GM21529 (cell line): ENCODE measurements around the gene CREB3L4.

Experiments
- ATAC-seq: cut with Tn5 transposase; IDR thresholded peaks from one replicate; pipeline ENCODE4 v1.9.1; 2021; ENCODE audit not compliant: unreplicated experiment

Gene CREB3L4

GRCh38 chr1:153936011-153936802, 31.5 kb upstream of the CREB3L4 start:
- ATAC-seq, result no peak

- no peak for ATAC-seq
These were observed 30.4 kb upstream of the CREB3L4 start for GRCh38 chr1:153937331-153937730.

- ATAC-seq, result no peak
These were observed 28.7 kb upstream of the CREB3L4 start for GRCh38 chr1:153938996-153939395.

- no peak for ATAC-seq
These were observed 28.2 kb upstream of the CREB3L4 start for GRCh38 chr1:153939476-153939875.

- no peak for ATAC-seq
These were observed 26.9 kb upstream of the CREB3L4 start for GRCh38 chr1:153940756-153941155.

GRCh38 chr1:153941826-153942725, 25.6 kb upstream of the CREB3L4 start:
- ATAC-seq, result no peak

GRCh38 chr1:153942766-153943549, 24.7 kb upstream of the CREB3L4 start:
- ATAC-seq, result no peak

GRCh38 chr1:153944005-153944826, 23.5 kb upstream of the CREB3L4 start:
- ATAC-seq, result no peak

- ATAC-seq, result no peak
These were observed 22.9 kb upstream of the CREB3L4 start for GRCh38 chr1:153944827-153945117.

- no peak for ATAC-seq
These were observed 22.4 kb upstream of the CREB3L4 start for GRCh38 chr1:153945131-153945794.

GRCh38 chr1:153945795-153946621, 21.7 kb upstream of the CREB3L4 start:
- ATAC-seq, result peak; percentile 62

- ATAC-seq, result peak; percentile 66
These were observed 21.0 kb upstream of the CREB3L4 start, which contains the start of gene DENND4B for GRCh38 chr1:153946622-153947241. Gene DENND4B (minus strand): TSS chr1:153946718. CDS start chr1:153944374, 2,344 bp downstream.

- ATAC-seq, result no peak
These were observed 16.5 kb upstream of the CREB3L4 start for GRCh38 chr1:153951183-153951582.

- no peak for ATAC-seq
These were observed 15.9 kb upstream of the CREB3L4 start for GRCh38 chr1:153951801-153952200.

- no peak for ATAC-seq
These were observed 13.8 kb upstream of the CREB3L4 start for GRCh38 chr1:153953859-153954365.

- no peak for ATAC-seq
These were observed 12.9 kb upstream of the CREB3L4 start for GRCh38 chr1:153954826-153955225.

- ATAC-seq, result no peak
These were observed 10.5 kb upstream of the CREB3L4 start for GRCh38 chr1:153956997-153957715.

GRCh38 chr1:153957744-153958110, 10.0 kb upstream of the CREB3L4 start:
- no peak for ATAC-seq
